H9 (cell line): ENCODE results near the gene OR7A10. TPM values are rescaled to one million over a fixed set of nuclear protein-coding genes. Genes with fewer than 3 reads are reported as not detected.

Experiments
- DNase-seq: peaks from one replicate; pipeline ENCODE4 v3.0.0-alpha.2; 2017
- H2AFZ ChIP-seq: one replicate; pipeline ENCODE4 v1.6.1; 2013; ENCODE audit warnings: mild to moderate bottlenecking, low read length, control low read depth, moderate library complexity
- H2AK5ac ChIP-seq: 2 replicates; pipeline ENCODE4 v1.6.1; 2013; ENCODE audit warnings: low read length, control low read depth, mixed read lengths; ENCODE audit not compliant: insufficient read length
- H2BK120ac ChIP-seq: one replicate; pipeline ENCODE4 v1.6.1; 2013; ENCODE audit warnings: low read depth, mild to moderate bottlenecking, low read length, control low read depth, inconsistent platforms; ENCODE audit not compliant: poor library complexity, severe bottlenecking
- H2BK12ac ChIP-seq: 2 replicates; pipeline ENCODE4 v1.6.1; 2013; ENCODE audit warnings: low read length, control low read depth, mixed read lengths, low read depth; ENCODE audit not compliant: insufficient read length
- H2BK15ac ChIP-seq: 2 replicates; pipeline ENCODE4 v1.6.1; 2013; ENCODE audit warnings: low read depth, low read length, control low read depth
- H2BK20ac ChIP-seq: one replicate; pipeline ENCODE4 v1.6.1; 2013; ENCODE audit warnings: low read depth, mild to moderate bottlenecking, low read length, control low read depth, inconsistent platforms; ENCODE audit not compliant: poor library complexity, severe bottlenecking
- H2BK5ac ChIP-seq: 2 replicates; pipeline ENCODE4 v1.6.1; 2013; ENCODE audit warnings: low read length, control low read depth, mixed read lengths; ENCODE audit not compliant: insufficient read length
- H3K14ac ChIP-seq: 2 replicates; pipeline ENCODE4 v1.6.1; 2013; ENCODE audit warnings: low read length, control low read depth; ENCODE audit not compliant: insufficient read depth
- H3K18ac ChIP-seq: 2 replicates; pipeline ENCODE4 v1.6.1; 2013; ENCODE audit warnings: low read depth, mild to moderate bottlenecking, mixed read lengths, low read length, control low read depth; ENCODE audit not compliant: insufficient read length
- H3K23ac ChIP-seq: 2 replicates; pipeline ENCODE4 v1.6.1; 2013; ENCODE audit warnings: low read length, control low read depth, mixed read lengths, low read depth; ENCODE audit not compliant: insufficient read length
- H3K23me2 ChIP-seq: 2 replicates; pipeline ENCODE4 v1.6.1; 2013; ENCODE audit warnings: low read depth, mild to moderate bottlenecking, mixed read lengths, low read length, control low read depth; ENCODE audit not compliant: insufficient read length, poor library complexity, severe bottlenecking
- H3K27ac ChIP-seq: 2 replicates; pipeline ENCODE4 v1.5.1; 2013; ENCODE audit warnings: low read length, control low read depth, mixed read lengths, low read depth; ENCODE audit not compliant: insufficient read length
- H3K27me3 ChIP-seq: 2 replicates; pipeline ENCODE4 v1.6.1; 2013; ENCODE audit warnings: low read length, control low read depth, inconsistent platforms; ENCODE audit not compliant: insufficient read depth
- H3K4ac ChIP-seq: 2 replicates; pipeline ENCODE4 v1.6.1; 2013; ENCODE audit warnings: low read depth, mild to moderate bottlenecking, control low read depth, inconsistent platforms, low read length, moderate library complexity
- H3K4me1 ChIP-seq: 2 replicates; pipeline ENCODE4 v1.6.1; 2013; ENCODE audit warnings: low read length, control low read depth, inconsistent platforms; ENCODE audit not compliant: insufficient read depth
- H3K4me2 ChIP-seq: 2 replicates; pipeline ENCODE4 v1.6.1; 2013; ENCODE audit warnings: low read length, control low read depth, mixed read lengths; ENCODE audit not compliant: insufficient read length, insufficient read depth
- H3K56ac ChIP-seq: 2 replicates; pipeline ENCODE4 v1.6.1; 2013; ENCODE audit warnings: low read depth, mild to moderate bottlenecking, mixed read lengths, low read length, control low read depth; ENCODE audit not compliant: insufficient read length
- H3K79me1 ChIP-seq: 2 replicates; pipeline ENCODE4 v1.6.1; 2013; ENCODE audit warnings: low read depth, mild to moderate bottlenecking, moderate library complexity, low read length, control low read depth, inconsistent platforms; ENCODE audit not compliant: insufficient read depth, poor library complexity, severe bottlenecking
- H3K79me2 ChIP-seq: 2 replicates; pipeline ENCODE4 v1.6.1; 2013; ENCODE audit warnings: low read length, control low read depth, inconsistent platforms; ENCODE audit not compliant: insufficient read depth
- H3K9ac ChIP-seq: 2 replicates; pipeline ENCODE4 v1.6.1; 2013; ENCODE audit warnings: low read length, control low read depth, mixed read lengths; ENCODE audit not compliant: insufficient read length; ENCODE audit errors: extremely low read depth
- H3K9me3 ChIP-seq: one replicate; pipeline ENCODE4 v1.6.1; 2013; ENCODE audit warnings: low read depth, low read length, inconsistent platforms; ENCODE audit not compliant: control insufficient read depth
- H3T11ph ChIP-seq: one replicate; pipeline ENCODE4 v1.6.1; 2013; ENCODE audit warnings: mild to moderate bottlenecking, low read length, control low read depth, inconsistent platforms
- H4K20me1 ChIP-seq: one replicate; pipeline ENCODE4 v1.6.1; 2013; ENCODE audit not compliant: control insufficient read depth, insufficient read length, insufficient read depth
- H4K5ac ChIP-seq: 2 replicates; pipeline ENCODE4 v1.6.1; 2013; ENCODE audit warnings: low read depth, mild to moderate bottlenecking, mixed read lengths, low read length, control low read depth; ENCODE audit not compliant: insufficient read length
- H4K8ac ChIP-seq: replicated peaks from 2 replicates; pipeline ENCODE4 v1.6.1; 2013; ENCODE audit warnings: low read length, control low read depth, mixed read lengths, low read depth; ENCODE audit not compliant: insufficient read length
- H4K91ac ChIP-seq: 2 replicates; pipeline ENCODE4 v1.6.1; 2013; ENCODE audit warnings: low read depth, mild to moderate bottlenecking, moderate library complexity, mixed read lengths, low read length, control low read depth; ENCODE audit not compliant: insufficient read length
- H3K27ac Mint-ChIP-seq, 3 experiments: 2 replicates in 2 of 3; 3 replicates in 1 of 3; pipeline ENCODE4 v1.8.0; 2020 to 2021; ENCODE audit warnings: mixed read lengths in 3 of 3, mild to moderate bottlenecking in 1 of 3, moderate library complexity in 1 of 3
- H3K27me3 Mint-ChIP-seq: 2 replicates; pipeline ENCODE4 v1.8.0; 2021; ENCODE audit warnings: low read depth, mild to moderate bottlenecking, moderate library complexity, mixed read lengths
- H3K36me3 Mint-ChIP-seq, 3 experiments: 2 replicates in 2 of 3; 3 replicates in 1 of 3; pipeline ENCODE4 v1.8.0; 2020 to 2021; ENCODE audit warnings: low read depth in 3 of 3, mixed read lengths in 3 of 3; ENCODE audit not compliant: insufficient read depth in 1 of 3
- H3K4me1 Mint-ChIP-seq, 2 experiments: 2 replicates each; pipeline ENCODE4 v1.8.0; 2020; ENCODE audit warnings: mixed read lengths in 2 of 2
- H3K4me3 Mint-ChIP-seq, 2 experiments: 2 replicates in 1 of 2; 3 replicates in 1 of 2; pipeline ENCODE4 v1.8.0; 2020 to 2021; ENCODE audit warnings: mild to moderate bottlenecking in 2 of 2, mixed read lengths in 2 of 2, moderate library complexity in 1 of 2
- H3K9me3 Mint-ChIP-seq, 2 experiments: 2 replicates in 1 of 2; 3 replicates in 1 of 2; pipeline ENCODE4 v1.8.0; 2020; ENCODE audit warnings: mild to moderate bottlenecking in 2 of 2, mixed read lengths in 2 of 2, moderate library complexity in 1 of 2
- WGBS: extraction: QIAGEN DNeasy Blood & Tissue Kit; methylation state at CpG from one replicate; pipeline ENCODE4 v1.1.7; 2013; ENCODE audit warnings: missing lambda C conversion rate, low lambda C conversion rate, mixed read lengths; ENCODE audit not compliant: insufficient read length; ENCODE audit errors: extremely low coverage; 5-methylcytosine and 5-hydroxymethylcytosine counted together
- total RNA-seq: library from RNA; stranded (reverse); gene quantifications from 2 replicates; pipeline ENCODE4 v1.2.1, GENCODE V29; 2021
- TF ChIP-seq, protein P1 (sequence below): fragments of 200-600 bp; sonication (generic); conservative IDR thresholded peaks from 3 replicates; pipeline ENCODE4 v1.8.0; 2021; ENCODE audit warnings: antibody characterized with exemption, mild to moderate bottlenecking

Gene OR7A10
- total RNA-seq, 1 experiment from 2014 or later = not detected

DNA sequence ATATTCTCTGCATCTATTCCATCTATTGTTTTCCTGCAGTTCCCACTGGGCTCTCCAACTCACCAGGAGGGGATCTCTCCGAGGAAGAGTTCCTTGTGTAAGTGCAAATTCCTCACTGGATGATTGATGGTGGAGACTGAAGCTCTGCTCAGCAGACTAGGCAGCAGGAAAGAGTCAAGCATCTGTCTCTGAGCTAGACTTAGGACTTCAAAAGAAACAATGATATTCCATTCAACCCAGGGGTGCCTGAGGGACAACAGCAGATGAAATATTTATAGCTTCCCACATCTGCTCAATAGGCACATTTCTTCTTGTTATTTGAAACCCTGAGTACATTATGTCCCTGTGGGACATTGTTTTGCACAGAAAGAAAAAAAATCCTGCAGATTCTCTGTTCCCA lies 13.7 kb downstream of the OR7A10 start, which contains the start of the genes OR7A5 and OR7C1:
OR7A5 (minus strand) TSS at position 175 of the 400 bp plus-strand sequence. CDS start 6,944 bp downstream, outside the sequence.
OR7C1 (minus strand) TSS at position 175 of the 400 bp plus-strand sequence. CDS start 35,049 bp downstream, outside the sequence.
- Histone ChIP-seq H2BK5ac (no peak within 1 kb of the TSS), H4K5ac (no peak within 1 kb of the TSS), H2AFZ (no peak within 1 kb of the TSS), H3K4me2 (no peak within 1 kb of the TSS), H3K56ac (no peak within 1 kb of the TSS), H3K23me2 (no peaks in the 10 kb centered on the region), H3K9me3 (no peaks in the 10 kb centered on the region), H4K91ac (no peak within 1 kb of the TSS), H3T11ph (no peak within 1 kb of the TSS), H3K4ac (no peak within 1 kb of the TSS), H2BK15ac (no peak within 1 kb of the TSS), H3K27me3 (no peaks in the 10 kb centered on the region), H3K14ac (no peak within 1 kb of the TSS), H2BK20ac (no peak within 1 kb of the TSS), H4K20me1 (no peaks in the 10 kb centered on the region), H3K18ac (no peak within 1 kb of the TSS), H2BK120ac (no peak within 1 kb of the TSS), H3K27ac (no peak within 1 kb of the TSS), H3K9ac (no peak within 1 kb of the TSS), H3K79me1 (no peaks in the 10 kb centered on the region), H2BK12ac (no peak within 1 kb of the TSS), H4K8ac (no peak within 1 kb of the TSS), H2AK5ac (no peak within 1 kb of the TSS), H3K23ac (no peak within 1 kb of the TSS), H3K79me2 (no peaks in the 10 kb centered on the region), H3K4me1 (0 out of 2 replicates have a peak, but pooled peaks cover 4% of the 10 kb centered on the region)
- TF ChIP-seq, protein P1, sequence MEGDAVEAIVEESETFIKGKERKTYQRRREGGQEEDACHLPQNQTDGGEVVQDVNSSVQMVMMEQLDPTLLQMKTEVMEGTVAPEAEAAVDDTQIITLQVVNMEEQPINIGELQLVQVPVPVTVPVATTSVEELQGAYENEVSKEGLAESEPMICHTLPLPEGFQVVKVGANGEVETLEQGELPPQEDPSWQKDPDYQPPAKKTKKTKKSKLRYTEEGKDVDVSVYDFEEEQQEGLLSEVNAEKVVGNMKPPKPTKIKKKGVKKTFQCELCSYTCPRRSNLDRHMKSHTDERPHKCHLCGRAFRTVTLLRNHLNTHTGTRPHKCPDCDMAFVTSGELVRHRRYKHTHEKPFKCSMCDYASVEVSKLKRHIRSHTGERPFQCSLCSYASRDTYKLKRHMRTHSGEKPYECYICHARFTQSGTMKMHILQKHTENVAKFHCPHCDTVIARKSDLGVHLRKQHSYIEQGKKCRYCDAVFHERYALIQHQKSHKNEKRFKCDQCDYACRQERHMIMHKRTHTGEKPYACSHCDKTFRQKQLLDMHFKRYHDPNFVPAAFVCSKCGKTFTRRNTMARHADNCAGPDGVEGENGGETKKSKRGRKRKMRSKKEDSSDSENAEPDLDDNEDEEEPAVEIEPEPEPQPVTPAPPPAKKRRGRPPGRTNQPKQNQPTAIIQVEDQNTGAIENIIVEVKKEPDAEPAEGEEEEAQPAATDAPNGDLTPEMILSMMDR = no peak
- no peak for DNase-seq
- no CpG with 5 or more reads among the region's 1 CpG for WGBS
- peaks cover 0 to 10% (median 4%) of the 10 kb centered on the region in 3 experiments; a peak in 4 of 7 replicates for H3K36me3 Mint-ChIP-seq
- peaks cover 49 to 93% of the 10 kb centered on the region in 2 experiments for H3K9me3 Mint-ChIP-seq
- H3K27me3 Mint-ChIP-seq = peaks cover under 1% of the 10 kb centered on the region; the same call in 1 of the 2 replicates
- H3K4me3 Mint-ChIP-seq = no peak within 1 kb of the TSS
- no peaks in the 10 kb centered on the region for H3K4me1 Mint-ChIP-seq
- H3K27ac Mint-ChIP-seq = no peak within 1 kb of the TSS
